A673 (cell line): ENCODE data around the gene GBA2. TPM values are rescaled to one million over a fixed set of nuclear protein-coding genes. Genes with fewer than 3 reads are reported as not detected.

Source experiments
- BruUV-seq: library from RNA; stranded (reverse); fragments of 400-500 nt; replicated peaks from 2 replicates; lab custom pipeline; 2021; lab: Mats Ljungman, UMichigan
- CTCF ChIA-PET: fragments of 300-600 bp; sonication (Branson Sonifier 250); formaldehyde crosslinking; loops from one replicate; lab custom pipeline; 2022; ENCODE audit warnings: antibody characterized with exemption; lab: Charles Lee
- POLR2A ChIA-PET: fragments of 300-600 bp; sonication (Branson Sonifier 250); formaldehyde crosslinking; loops from one replicate; lab custom pipeline; 2022; ENCODE audit warnings: antibody characterized with exemption; ENCODE audit not compliant: low non-redundant PET; lab: Charles Lee
- DNase-seq: peaks from one replicate; pipeline ENCODE4 v3.0.0-alpha.2; 2015; ENCODE audit warnings: low spot score
- H3K27ac ChIP-seq: fragments of 200-600 bp; sonication (generic); 2 replicates; pipeline ENCODE4 v1.5.1; 2016; ENCODE audit warnings: mixed run types, low read depth, mild to moderate bottlenecking, mixed read lengths, antibody characterized with exemption, low read length; ENCODE audit not compliant: poor library complexity, severe bottlenecking
- H3K27me3 ChIP-seq: fragments of 200-600 bp; sonication (generic); replicated peaks from 2 replicates; pipeline ENCODE4 v1.6.1; 2017; ENCODE audit warnings: mixed run types, low read depth, mild to moderate bottlenecking, mixed read lengths, antibody characterized with exemption, low read length; ENCODE audit not compliant: insufficient read depth, poor library complexity
- H3K36me3 ChIP-seq: fragments of 200-600 bp; sonication (generic); 2 replicates; pipeline ENCODE4 v1.6.1; 2016; ENCODE audit warnings: mixed run types, mild to moderate bottlenecking, mixed read lengths, antibody characterized with exemption, low read length; ENCODE audit not compliant: insufficient read depth, poor library complexity, severe bottlenecking
- H3K4me1 ChIP-seq: fragments of 200-600 bp; sonication (generic); 2 replicates; pipeline ENCODE4 v1.6.1; 2017; ENCODE audit warnings: mixed run types, mild to moderate bottlenecking, mixed read lengths, antibody characterized with exemption, low read length; ENCODE audit not compliant: insufficient read depth, poor library complexity, severe bottlenecking
- H3K4me3 ChIP-seq: fragments of 200-600 bp; sonication (generic); 2 replicates; pipeline ENCODE4 v1.5.1; 2016; ENCODE audit warnings: low read depth, mixed run types, mild to moderate bottlenecking, mixed read lengths, low read length; ENCODE audit not compliant: poor library complexity, severe bottlenecking
- H3K9me3 ChIP-seq: fragments of 200-600 bp; sonication (generic); 2 replicates; pipeline ENCODE4 v1.6.1; 2016; ENCODE audit warnings: mixed run types, low read depth, mild to moderate bottlenecking, mixed read lengths, antibody characterized with exemption, low read length; ENCODE audit not compliant: poor library complexity, severe bottlenecking
- CTCF ChIP-seq: fragments of 300-800, 200-600 bp; sonication (generic); conservative IDR thresholded peaks from 2 replicates; pipeline ENCODE4 v1.5.1; 2017; ENCODE audit warnings: low read depth, mild to moderate bottlenecking, antibody characterized with exemption, low read length, moderate library complexity, mixed read lengths
- EZH2 ChIP-seq: fragments of 200-600 bp; sonication (generic); IDR thresholded peaks from 2 replicates; pipeline ENCODE4 v1.6.1; 2017; ENCODE audit warnings: borderline replicate concordance, low read depth, mild to moderate bottlenecking, mixed read lengths, antibody characterized with exemption, low read length; ENCODE audit not compliant: poor library complexity, severe bottlenecking
- intact Hi-C: fragments of 100-400 bp; cut with micrococcal nuclease; formaldehyde crosslinking; loops from one replicate; pipeline ENCODE4 v1.10.0; 2022; ENCODE audit not compliant: unreplicated experiment
- total RNA-seq: library from RNA; stranded (reverse); gene quantifications from 2 replicates; pipeline ENCODE4 v1.2.3, GENCODE V29; 2021

GBA2 gene
- total RNA-seq, 1 experiment from 2014 or later: 67.6 TPM

- intact Hi-C loops: no loop called here
- ChIA-PET POLR2A (no interaction called here), CTCF (no interaction called here)
- Histone ChIP-seq H3K4me3 (no peak overlapping the region), H3K9me3 (no peaks in the 10 kb centered on the region), H3K36me3 (no peaks in the 10 kb centered on the region), H3K27me3 (no peaks in the 10 kb centered on the region), H3K4me1 (peaks cover 13% of the 10 kb centered on the region), H3K27ac (no peak overlapping the region)
- no TSS peak for BruUV-seq
- TF ChIP-seq CTCF: no peak
- TF ChIP-seq EZH2: no peak
- no peak for DNase-seq
Observed at GRCh38 chr9:35760651-35761050, 11.6 kb upstream of the GBA2 start.

- TF ChIP-seq EZH2: no peak
- TF ChIP-seq CTCF: no peak
- no peaks in the 10 kb centered on the region for H3K36me3 ChIP-seq
- no peak overlapping the region for H3K27ac ChIP-seq
- no peaks in the 10 kb centered on the region for H3K27me3 ChIP-seq
- intact Hi-C loops: loop anchor here (5.0 kb wide), 2 partner anchors 33 to 53 kb away; partner anchors contain the start of genes NPR2 and SPAG8
- H3K9me3 ChIP-seq: no peaks in the 10 kb centered on the region
- ChIA-PET CTCF (no interaction called here), POLR2A (interaction anchor here (0.6 to 0.7 kb wide), 2 partner anchors 45 to 68 kb away, joined by 7 to 16 read pairs; no protein-coding TSS in a partner anchor)
- DNase-seq: no peak
- peaks cover 13% of the 10 kb centered on the region for H3K4me1 ChIP-seq
- no TSS peak for BruUV-seq
- H3K4me3 ChIP-seq: no peak overlapping the region
Observed at GRCh38 chr9:35759795-35760194, 10.8 kb upstream of the GBA2 start.

GRCh38 chr9:35758475-35759050 is 9.5 kb upstream of the GBA2 start:
- Histone ChIP-seq H3K36me3 (no peaks in the 10 kb centered on the region), H3K27me3 (no peaks in the 10 kb centered on the region), H3K4me1 (peaks cover 13% of the 10 kb centered on the region), H3K9me3 (no peaks in the 10 kb centered on the region), H3K27ac (no peak overlapping the region), H3K4me3 (peak overlapping the region; percentile 87)
- TF ChIP-seq EZH2 (no peak), CTCF (no peak)
- no peak for DNase-seq
- intact Hi-C loops: loop anchor here (5.0 kb wide), 2 partner anchors 34 to 54 kb away; partner anchors contain the start of genes NPR2 and SPAG8
- CTCF ChIA-PET: interaction anchor here (0.7 kb wide), 1 partner anchor 68 kb away, joined by 3 read pairs; no protein-coding TSS in a partner anchor
- no TSS peak for BruUV-seq
- POLR2A ChIA-PET: interaction anchor here (0.6 kb wide), 1 partner anchor 70 kb away, joined by 10 read pairs; the partner anchor contains the start of genes FAM221B and TMEM8B
